D721Med (cell line): ENCODE measurements around the gene FXR2.

ENCODE experiments used
- DNase-seq: peaks from one replicate; pipeline ENCODE4 v3.0.0; 2011; ENCODE audit warnings: low spot score; ENCODE audit not compliant: insufficient read length
- FAIRE-seq: peaks from 2 replicates; lab custom pipeline; 2011; peaks lifted over from hg19 to GRCh38; lab: Jason Lieb, UNC
- TF ChIP-seq, protein P1 (sequence below): IDR thresholded peaks from 2 replicates; pipeline ENCODE4 v1.5.1; 2012; ENCODE audit warnings: mild to moderate bottlenecking, control low read depth; ENCODE audit not compliant: insufficient read depth; ENCODE audit errors: missing control alignments

The FXR2 gene

DNA sequence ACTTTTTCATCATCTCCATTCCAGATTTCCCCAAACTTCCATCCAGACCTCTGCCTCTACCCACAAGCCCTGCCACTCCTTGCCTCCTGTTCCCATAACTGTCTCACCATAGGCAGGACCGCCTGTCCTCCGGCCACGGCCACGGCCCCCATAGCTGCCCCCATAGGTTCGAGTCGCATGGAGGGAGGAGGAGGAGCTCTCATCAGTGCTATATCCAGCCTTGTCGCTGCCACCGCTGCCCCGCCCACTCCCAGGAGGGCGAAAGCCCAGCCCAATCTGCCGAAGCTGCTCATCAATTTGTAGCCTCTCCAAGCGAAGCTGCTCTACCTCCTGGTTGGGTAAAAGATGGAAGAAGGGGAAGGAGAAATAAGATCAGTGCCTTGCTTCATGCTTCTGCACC lies 21.4 kb downstream of the FXR2 start:
- no peak for FAIRE-seq
- no peak for DNase-seq
- TF ChIP-seq, protein P1, sequence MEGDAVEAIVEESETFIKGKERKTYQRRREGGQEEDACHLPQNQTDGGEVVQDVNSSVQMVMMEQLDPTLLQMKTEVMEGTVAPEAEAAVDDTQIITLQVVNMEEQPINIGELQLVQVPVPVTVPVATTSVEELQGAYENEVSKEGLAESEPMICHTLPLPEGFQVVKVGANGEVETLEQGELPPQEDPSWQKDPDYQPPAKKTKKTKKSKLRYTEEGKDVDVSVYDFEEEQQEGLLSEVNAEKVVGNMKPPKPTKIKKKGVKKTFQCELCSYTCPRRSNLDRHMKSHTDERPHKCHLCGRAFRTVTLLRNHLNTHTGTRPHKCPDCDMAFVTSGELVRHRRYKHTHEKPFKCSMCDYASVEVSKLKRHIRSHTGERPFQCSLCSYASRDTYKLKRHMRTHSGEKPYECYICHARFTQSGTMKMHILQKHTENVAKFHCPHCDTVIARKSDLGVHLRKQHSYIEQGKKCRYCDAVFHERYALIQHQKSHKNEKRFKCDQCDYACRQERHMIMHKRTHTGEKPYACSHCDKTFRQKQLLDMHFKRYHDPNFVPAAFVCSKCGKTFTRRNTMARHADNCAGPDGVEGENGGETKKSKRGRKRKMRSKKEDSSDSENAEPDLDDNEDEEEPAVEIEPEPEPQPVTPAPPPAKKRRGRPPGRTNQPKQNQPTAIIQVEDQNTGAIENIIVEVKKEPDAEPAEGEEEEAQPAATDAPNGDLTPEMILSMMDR, result no peak

DNA sequence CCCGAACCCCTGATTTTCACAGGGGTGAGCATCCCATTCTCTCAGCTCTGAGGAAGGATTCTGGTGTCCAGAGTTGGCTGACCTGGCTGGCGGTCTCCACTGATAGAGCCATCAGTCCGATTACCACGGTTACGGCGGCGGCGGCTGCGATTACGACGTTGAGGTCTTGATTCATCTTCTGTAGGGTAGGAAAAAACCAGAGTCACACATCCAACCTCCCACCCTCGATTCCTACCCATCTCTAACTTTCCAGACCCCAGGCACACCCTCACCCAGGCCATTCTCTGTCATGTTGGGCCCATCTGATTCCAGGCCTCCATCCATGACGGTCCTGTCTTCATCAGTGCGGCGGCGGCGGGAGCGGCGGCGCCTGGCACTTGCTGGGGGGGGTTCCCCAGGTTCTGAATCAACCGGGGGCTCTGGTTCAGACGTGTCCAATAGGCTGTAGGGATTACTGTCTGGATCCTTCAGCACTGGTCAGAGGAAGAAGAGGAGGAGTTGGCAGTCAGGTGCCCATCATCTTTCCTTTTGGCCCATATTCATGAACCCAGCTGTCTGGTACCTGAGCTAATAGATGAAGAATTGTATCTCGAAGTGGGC lies 22.2 kb downstream of the FXR2 start:
- FAIRE-seq (no peak), DNase-seq (no peak)
- TF ChIP-seq, protein P1, result no peak

DNA sequence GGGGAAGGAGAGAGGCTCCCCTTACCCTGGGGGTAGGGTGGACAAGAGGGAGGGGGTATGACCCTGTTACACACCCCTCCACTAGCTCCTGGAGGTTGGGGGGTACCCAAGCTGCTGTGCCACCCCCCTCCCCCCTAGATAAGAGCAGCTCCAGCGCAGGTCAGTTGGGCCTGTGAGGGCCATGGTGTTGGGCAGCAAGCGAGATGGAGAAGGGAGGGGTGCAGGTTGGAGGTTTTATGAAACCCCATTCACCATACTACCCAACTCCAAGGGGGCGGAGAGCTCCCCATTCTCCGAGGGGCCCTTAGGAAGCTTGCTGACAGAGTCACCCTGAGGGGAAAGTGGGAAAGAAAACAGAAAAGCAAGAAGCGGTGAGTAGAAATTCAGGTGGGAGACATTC lies 23.1 kb downstream of the FXR2 start:
- DNase-seq (no peak), FAIRE-seq (no peak)
- TF ChIP-seq, protein P1, result no peak

DNA sequence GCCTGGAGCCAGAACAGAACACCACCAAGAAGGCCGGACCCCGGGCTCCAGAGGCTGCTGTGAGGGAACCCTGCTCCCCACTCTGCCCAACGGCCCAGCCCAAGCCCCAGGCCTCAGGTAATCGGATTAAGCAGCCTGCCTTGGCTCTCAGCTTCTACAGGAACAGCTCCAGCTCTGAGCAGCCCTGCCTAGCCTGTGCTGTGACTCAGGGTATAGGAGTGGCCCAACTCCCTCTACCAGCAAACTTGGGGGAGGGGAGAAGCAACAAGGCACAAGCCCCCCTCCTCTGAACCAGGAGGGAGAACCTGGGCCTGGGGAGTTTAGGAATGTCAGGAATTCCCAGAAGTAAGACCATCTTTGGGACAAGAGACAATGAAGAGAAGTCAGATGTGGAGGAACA lies 24.0 kb downstream of the FXR2 start:
- TF ChIP-seq, protein P1, result no peak
- DNase-seq (peak; percentile 98), FAIRE-seq (no peak)

DNA sequence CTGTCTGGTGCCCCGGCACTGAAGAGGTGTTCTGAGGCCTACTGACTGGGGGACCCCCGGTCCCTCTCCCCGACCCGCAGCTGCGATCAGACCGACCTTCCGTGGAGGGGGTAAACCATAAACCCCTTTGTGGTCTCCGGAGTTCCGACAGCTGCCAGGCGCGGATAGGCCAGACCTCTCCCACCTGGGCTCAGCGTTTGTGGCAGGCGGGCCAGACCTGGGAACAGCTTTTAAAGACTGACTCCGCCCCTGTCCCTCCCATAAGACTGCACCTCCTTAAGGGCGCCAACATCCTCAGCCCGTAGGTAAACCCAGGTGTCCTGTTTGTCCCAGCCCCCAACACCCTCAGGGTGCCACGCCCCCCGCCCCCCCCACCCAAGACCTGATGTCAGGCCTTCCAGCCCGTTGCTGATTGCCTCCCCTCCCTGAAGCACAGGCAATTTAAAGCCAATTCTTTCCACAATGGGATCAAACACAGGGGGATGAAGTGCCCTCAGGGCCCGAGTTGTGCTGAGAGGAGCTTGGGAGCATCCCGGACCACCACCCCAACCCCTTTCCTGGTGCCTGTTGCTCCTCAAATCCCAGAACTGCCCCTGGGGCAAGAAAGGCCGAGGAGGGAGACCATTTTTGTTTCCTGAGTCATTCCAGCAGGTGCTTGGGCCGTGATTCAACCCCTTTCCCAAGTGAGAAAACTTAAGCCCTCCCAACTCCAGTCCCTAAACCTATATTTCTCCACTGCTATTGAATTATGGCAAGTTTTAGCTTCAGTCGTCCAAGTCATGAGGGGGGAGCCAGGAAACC lies 24.6 kb downstream of the FXR2 start, which contains the start of gene SOX15:
Gene SOX15, minus strand, starts transcription at position 204 of the 801 bp plus-strand sequence. CDS start 418 bp downstream, outside the sequence.
- FAIRE-seq (no peak), DNase-seq (no peak)
- TF ChIP-seq, protein P1, result no peak

DNA sequence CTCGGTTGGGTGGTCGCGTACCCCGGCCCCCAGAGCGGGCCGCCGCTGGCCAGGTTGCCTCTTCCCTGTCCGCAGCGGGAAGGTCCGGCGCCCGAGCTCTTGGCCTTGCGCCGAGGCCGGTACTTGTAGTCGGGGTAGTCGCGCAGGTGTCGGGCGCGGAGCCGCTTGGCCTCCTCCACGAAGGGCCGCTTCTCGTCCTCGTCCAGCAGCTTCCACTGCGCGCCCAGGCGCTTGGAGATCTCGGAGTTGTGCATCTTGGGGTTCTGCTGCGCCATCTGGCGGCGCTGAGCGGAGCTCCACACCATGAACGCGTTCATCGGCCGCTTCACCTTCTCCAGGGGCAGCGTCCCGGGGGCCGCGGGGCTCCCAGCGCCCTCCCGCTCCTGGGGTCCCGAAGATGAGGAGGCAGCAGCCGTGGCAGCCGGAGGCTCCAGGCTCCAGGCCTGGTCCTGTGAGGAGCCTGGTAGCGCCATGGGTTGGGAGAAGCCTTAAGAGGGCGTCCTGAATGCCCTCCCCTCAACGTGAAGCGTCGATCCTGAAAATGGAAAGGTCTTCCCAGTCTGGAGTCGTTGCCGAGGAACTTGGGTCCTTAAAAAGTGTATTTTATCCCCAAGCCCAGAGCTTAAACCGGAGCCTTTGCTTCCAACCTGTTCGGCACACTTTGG lies 25.4 kb downstream of the FXR2 start:
- TF ChIP-seq, protein P1, result peak; percentile 53
- no peak for FAIRE-seq
- peak; percentile 93 for DNase-seq
